ENCODE results near the gene ROBO1.
A peak's percentile ranks its signal among the peaks of the same experiment; 100 is the strongest.
"Not testable (repeated sequence)": the region's sequence is repeated elsewhere in the genome, so short reads cannot be mapped to it uniquely, and the experiment has no call there.

Gene ROBO1

GRCh38 chr3:79517766-79518413 is 249.9 kb downstream of the ROBO1 start:
- peak; percentile 29 for DNase-seq (ENCODE audit: low read depth)
- in situ Hi-C loops (cut with HindIII; ENCODE audit: low sequenced_read_pairs) = no loop called here
- no peak overlapping the region for H3K4me3 ChIP-seq (ENCODE audit: low read depth, low read length)
- TF ChIP-seq CTCF (IDR thresholded peaks at IDR 0.05; ENCODE audit: low read depth, low read length, missing control alignments) = peak; percentile 81

GRCh38 chr3:79516795-79517194 is 251.0 kb downstream of the ROBO1 start:
- in situ Hi-C loops (cut with HindIII; ENCODE audit: low sequenced_read_pairs) = no loop called here
- no peak overlapping the region for H3K4me3 ChIP-seq (ENCODE audit: low read depth, low read length)
- no peak for DNase-seq (ENCODE audit: low read depth)
- TF ChIP-seq CTCF (IDR thresholded peaks at IDR 0.05; ENCODE audit: low read depth, low read length, missing control alignments) = no peak

- H3K4me3 ChIP-seq (ENCODE audit: low read depth, low read length) = no peak overlapping the region
- peak; percentile 31 for DNase-seq (ENCODE audit: low read depth)
- in situ Hi-C loops (cut with HindIII; ENCODE audit: low sequenced_read_pairs) = no loop called here
- TF ChIP-seq CTCF (IDR thresholded peaks at IDR 0.05; ENCODE audit: low read depth, low read length, missing control alignments) = no peak
Observed at GRCh38 chr3:79515072-79515471, 252.7 kb downstream of the ROBO1 start.

GRCh38 chr3:79514069-79514468 is 253.7 kb downstream of the ROBO1 start:
- in situ Hi-C loops (cut with HindIII; ENCODE audit: low sequenced_read_pairs) = no loop called here
- H3K4me3 ChIP-seq (ENCODE audit: low read depth, low read length) = no peak overlapping the region
- no peak for TF ChIP-seq CTCF (IDR thresholded peaks at IDR 0.05; ENCODE audit: low read depth, low read length, missing control alignments)
- DNase-seq (ENCODE audit: low read depth) = no peak

GRCh38 chr3:79506751-79507150 is 261.0 kb downstream of the ROBO1 start:
- no peak for TF ChIP-seq CTCF (IDR thresholded peaks at IDR 0.05; ENCODE audit: low read depth, low read length, missing control alignments)
- DNase-seq (ENCODE audit: low read depth) = no peak
- no peak overlapping the region for H3K4me3 ChIP-seq (ENCODE audit: low read depth, low read length)
- in situ Hi-C loops (cut with HindIII; ENCODE audit: low sequenced_read_pairs) = no loop called here

GRCh38 chr3:79502216-79502681 is 265.5 kb downstream of the ROBO1 start:
- DNase-seq (ENCODE audit: low read depth); H3K4me3 ChIP-seq (ENCODE audit: low read depth, low read length); in situ Hi-C loops (cut with HindIII; ENCODE audit: low sequenced_read_pairs): not testable (repeated sequence)

- in situ Hi-C loops (cut with HindIII; ENCODE audit: low sequenced_read_pairs) = no loop called here
- H3K4me3 ChIP-seq (ENCODE audit: low read depth, low read length) = no peak overlapping the region
- DNase-seq (ENCODE audit: low read depth) = no peak
- TF ChIP-seq CTCF (IDR thresholded peaks at IDR 0.05; ENCODE audit: low read depth, low read length, missing control alignments) = peak; percentile 61
Observed at GRCh38 chr3:79497447-79498111, 270.2 kb downstream of the ROBO1 start.
